CD14-positive monocyte (primary cell): ENCODE results near the gene GMDS. TPM values are rescaled to one million over a fixed set of nuclear protein-coding genes. Genes with fewer than 3 reads are reported as not detected.

Source experiments
- DNase-seq, 3 donors: peaks; one replicate each; pipeline ENCODE4 v3.0.0-alpha.2; 2011 to 2022
- H2AFZ ChIP-seq: 2 replicates; pipeline ENCODE4 v1.6.0; 2012; ENCODE audit warnings: mild to moderate bottlenecking, low read depth, low read length, inconsistent platforms; ENCODE audit not compliant: insufficient read depth, poor library complexity, severe bottlenecking
- H3K27ac ChIP-seq, 2 donors: 1 replicate in 1 of 2; 2 replicates in 1 of 2; pipeline ENCODE4 v1.5.1; 2012 to 2013; ENCODE audit warnings: low read length in 2 of 2, control low read depth in 1 of 2, inconsistent platforms in 1 of 2, low read depth in 1 of 2, mild to moderate bottlenecking in 1 of 2
- H3K27me3 ChIP-seq, 2 donors: one replicate each; pipeline versions ENCODE4 v1.6.0 to v1.6.1; 2011 to 2013; ENCODE audit warnings: low read length in 2 of 2; ENCODE audit not compliant: control insufficient read depth in 2 of 2, insufficient read depth in 2 of 2
- H3K36me3 ChIP-seq, 2 donors: replicated peaks in 1 of 2; 1 replicate in 1 of 2; 2 replicates in 1 of 2; pipeline versions ENCODE4 v1.5.1 to v1.6.1; 2012 to 2013; ENCODE audit warnings: low read length in 2 of 2, control low read depth in 1 of 2, inconsistent platforms in 1 of 2, mild to moderate bottlenecking in 1 of 2; ENCODE audit not compliant: insufficient read depth in 2 of 2, control insufficient read depth in 1 of 2
- H3K4me1 ChIP-seq, 2 donors: 1 replicate in 1 of 2; 2 replicates in 1 of 2; pipeline versions ENCODE4 v1.5.1 to v1.6.1; 2012 to 2013; ENCODE audit warnings: low read length in 2 of 2, control low read depth in 1 of 2, inconsistent platforms in 1 of 2, mild to moderate bottlenecking in 1 of 2, moderate library complexity in 1 of 2; ENCODE audit not compliant: insufficient read depth in 2 of 2, control insufficient read depth in 1 of 2
- H3K4me2 ChIP-seq: replicated peaks from 2 replicates; pipeline ENCODE3; 2012; ENCODE audit warnings: low read length, moderate library complexity, mild to moderate bottlenecking; ENCODE audit not compliant: poor library complexity, severe bottlenecking; ENCODE audit errors: extremely low read depth
- H3K4me3 ChIP-seq, 3 experiments: fragments of 200-600 bp in 1 of 3; sonication (generic) in 1 of 3; replicated peaks in 1 of 3; 1 replicate in 2 of 3; 2 replicates in 1 of 3; pipeline ENCODE4 v1.5.1; 2011 to 2013; ENCODE audit warnings: low read length in 3 of 3, mild to moderate bottlenecking in 3 of 3, control low read depth in 2 of 3, low read depth in 2 of 3, inconsistent platforms in 1 of 3, moderate library complexity in 1 of 3
- H3K79me2 ChIP-seq: 2 replicates; pipeline ENCODE4 v1.6.0; 2012; ENCODE audit warnings: mild to moderate bottlenecking, control low read depth, inconsistent platforms, low read length, moderate library complexity; ENCODE audit not compliant: insufficient read depth
- H3K9ac ChIP-seq: 2 replicates; pipeline ENCODE4 v1.6.0; 2017; ENCODE audit warnings: low read length, mild to moderate bottlenecking; ENCODE audit not compliant: insufficient read depth, poor library complexity, severe bottlenecking
- H3K9me3 ChIP-seq, 2 donors: replicated peaks in 1 of 2; 1 replicate in 1 of 2; 2 replicates in 1 of 2; pipeline versions ENCODE4 v1.5.1 to v1.6.1; 2012 to 2013; ENCODE audit warnings: low read length in 2 of 2, control low read depth in 1 of 2; ENCODE audit not compliant: control insufficient read depth in 1 of 2, insufficient read depth in 1 of 2
- H4K20me1 ChIP-seq: 2 replicates; pipeline ENCODE4 v1.6.0; 2012; ENCODE audit warnings: mild to moderate bottlenecking, low read length, control low read depth, moderate library complexity; ENCODE audit not compliant: insufficient read depth
- H3K27ac Mint-ChIP-seq, 7 donors: one replicate each; pipeline ENCODE4 v1.8.0; 2020; ENCODE audit warnings: mild to moderate bottlenecking in 7 of 7, mixed read lengths in 7 of 7, moderate library complexity in 6 of 7, inconsistent platforms in 2 of 7
- H3K27me3 Mint-ChIP-seq, 3 donors: one replicate each; pipeline ENCODE4 v1.8.0; 2021 to 2022; ENCODE audit warnings: low read depth in 3 of 3, mild to moderate bottlenecking in 3 of 3, mixed read lengths in 3 of 3, moderate library complexity in 3 of 3, inconsistent platforms in 1 of 3
- H3K36me3 Mint-ChIP-seq, 2 donors: one replicate each; pipeline ENCODE4 v1.8.0; 2020; ENCODE audit warnings: mixed read lengths in 2 of 2, inconsistent platforms in 1 of 2, mild to moderate bottlenecking in 1 of 2
- H3K4me1 Mint-ChIP-seq: one replicate; pipeline ENCODE4 v1.8.0; 2020; ENCODE audit warnings: mild to moderate bottlenecking, mixed read lengths
- H3K4me3 Mint-ChIP-seq, 2 donors: one replicate each; pipeline ENCODE4 v1.8.0; 2020; ENCODE audit warnings: mild to moderate bottlenecking in 2 of 2, mixed read lengths in 2 of 2, moderate library complexity in 1 of 2
- H3K9me3 Mint-ChIP-seq, 7 donors: one replicate each; pipeline ENCODE4 v1.8.0; 2020 to 2022; ENCODE audit warnings: mixed read lengths in 7 of 7, mild to moderate bottlenecking in 6 of 7, moderate library complexity in 6 of 7, inconsistent platforms in 2 of 7
- WGBS: methylation state at CpG from one replicate; pipeline ENCODE4 v1.1.5; 2013; ENCODE audit warnings: missing lambda C conversion rate; ENCODE audit not compliant: insufficient coverage; 5-methylcytosine and 5-hydroxymethylcytosine counted together
- intact Hi-C, 2 donors: fragments of 100-400 bp; cut with micrococcal nuclease; formaldehyde crosslinking; loops; one replicate each; pipeline versions ENCODE4 v1.15.0 to v1.15.1; 2023
- polyA plus RNA-seq, 3 donors: library from polyadenylated mRNA; depleted of rRNA in 1 of 3; unstranded in 2 of 3; stranded (reverse) in 1 of 3; fragments of 300-500 nt in 2 of 3; fragments of >200 nt in 1 of 3; fragmentation: Illumina TruSeq in 2 of 3; gene quantifications; 1 replicate in 2 of 3; 2 replicates in 1 of 3; pipeline ENCODE4 v1.2.3, GENCODE V29; 2012 to 2021
- TF ChIP-seq, protein P1 (sequence below): fragments of 200-600 bp; IDR thresholded peaks from one replicate; pipeline ENCODE4 v1.8.0; 2022; ENCODE audit warnings: antibody characterized with exemption, mild to moderate bottlenecking

GMDS gene
- polyA plus RNA-seq, 3 donors, result 10.5 to 19.9 (median 17.6) TPM

DNA sequence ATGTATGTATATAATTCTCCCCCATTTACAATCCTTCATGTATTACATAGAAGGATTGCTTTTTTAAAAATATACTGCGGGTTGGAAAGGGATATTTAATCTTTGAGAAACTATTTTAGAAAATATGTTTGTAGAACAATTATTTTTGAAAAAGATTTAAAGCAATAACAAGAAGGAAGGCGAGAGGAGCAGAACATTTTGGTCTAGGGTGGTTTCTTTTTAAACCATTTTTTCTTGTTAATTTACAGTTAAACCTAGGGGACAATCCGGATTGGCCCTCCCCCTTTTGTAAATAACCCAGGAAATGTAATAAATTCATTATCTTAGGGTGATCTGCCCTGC, 632.1 kb downstream of the GMDS start:
- no peak for DNase-seq
- H3K27me3 ChIP-seq, result peaks cover 68 to 78% of the 10 kb centered on the region in 2 donors
- no peak overlapping the region for H3K4me2 ChIP-seq
- no peaks in the 10 kb centered on the region for H4K20me1 ChIP-seq
- peaks cover 38 to 52% of the 10 kb centered on the region in 2 donors for H3K4me1 ChIP-seq
- no peaks in the 10 kb centered on the region for H3K79me2 ChIP-seq
- H3K36me3 ChIP-seq, result no peaks in the 10 kb centered on the region
- H3K9ac ChIP-seq, result no peak overlapping the region
- no peak overlapping the region for H3K4me3 ChIP-seq
- no CpG with 5 or more reads among the region's 3 CpGs for WGBS
- H3K36me3 Mint-ChIP-seq, result peaks cover 3 to 8% of the 10 kb centered on the region in 2 donors
- H3K9me3 ChIP-seq, result peaks cover 4 to 20% of the 10 kb centered on the region in 2 donors
- peaks cover 72 to 95% (median 75%) of the 10 kb centered on the region in 3 donors for H3K27me3 Mint-ChIP-seq
- TF ChIP-seq, protein P1, sequence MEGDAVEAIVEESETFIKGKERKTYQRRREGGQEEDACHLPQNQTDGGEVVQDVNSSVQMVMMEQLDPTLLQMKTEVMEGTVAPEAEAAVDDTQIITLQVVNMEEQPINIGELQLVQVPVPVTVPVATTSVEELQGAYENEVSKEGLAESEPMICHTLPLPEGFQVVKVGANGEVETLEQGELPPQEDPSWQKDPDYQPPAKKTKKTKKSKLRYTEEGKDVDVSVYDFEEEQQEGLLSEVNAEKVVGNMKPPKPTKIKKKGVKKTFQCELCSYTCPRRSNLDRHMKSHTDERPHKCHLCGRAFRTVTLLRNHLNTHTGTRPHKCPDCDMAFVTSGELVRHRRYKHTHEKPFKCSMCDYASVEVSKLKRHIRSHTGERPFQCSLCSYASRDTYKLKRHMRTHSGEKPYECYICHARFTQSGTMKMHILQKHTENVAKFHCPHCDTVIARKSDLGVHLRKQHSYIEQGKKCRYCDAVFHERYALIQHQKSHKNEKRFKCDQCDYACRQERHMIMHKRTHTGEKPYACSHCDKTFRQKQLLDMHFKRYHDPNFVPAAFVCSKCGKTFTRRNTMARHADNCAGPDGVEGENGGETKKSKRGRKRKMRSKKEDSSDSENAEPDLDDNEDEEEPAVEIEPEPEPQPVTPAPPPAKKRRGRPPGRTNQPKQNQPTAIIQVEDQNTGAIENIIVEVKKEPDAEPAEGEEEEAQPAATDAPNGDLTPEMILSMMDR, result no peak
- H3K9me3 Mint-ChIP-seq, result peaks cover 0 to 31% (median 16%) of the 10 kb centered on the region in 7 donors
- H3K4me1 Mint-ChIP-seq, result peaks cover 27% of the 10 kb centered on the region
- H3K4me3 Mint-ChIP-seq, result peak overlapping the region; percentile 27 to 73
- no peak overlapping the region for H3K27ac Mint-ChIP-seq
- intact Hi-C loops, result loop anchor here in 1 of 2 donors (5.0 to 10.0 kb wide), 2 partner anchors 631 to 834 kb away; partner anchors contain the start of gene GMDS
- no peak overlapping the region for H2AFZ ChIP-seq
- no peak overlapping the region for H3K27ac ChIP-seq

DNA sequence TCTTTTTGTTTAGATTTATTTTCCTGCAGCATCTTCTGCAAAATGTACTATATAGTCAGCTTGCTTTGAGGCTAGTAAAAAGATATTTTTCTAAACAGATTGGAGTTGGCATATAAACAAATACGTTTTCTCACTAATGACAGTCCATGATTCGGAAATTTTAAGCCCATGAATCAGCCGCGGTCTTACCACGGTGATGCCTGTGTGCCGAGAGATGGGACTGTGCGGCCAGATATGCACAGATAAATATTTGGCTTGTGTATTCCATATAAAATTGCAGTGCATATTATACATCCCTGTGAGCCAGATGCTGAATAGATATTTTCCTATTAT, 632.5 kb downstream of the GMDS start:
- TF ChIP-seq, protein P1, result no peak
- no peaks in the 10 kb centered on the region for H4K20me1 ChIP-seq
- peaks cover 31% of the 10 kb centered on the region for H3K4me1 Mint-ChIP-seq
- no CpG with 5 or more reads among the region's 7 CpGs for WGBS
- DNase-seq, result no peak
- H3K27ac ChIP-seq, result no peak overlapping the region
- intact Hi-C loops, result loop anchor here in 1 of 2 donors (5.0 to 10.0 kb wide), 2 partner anchors 632 to 834 kb away; partner anchors contain the start of gene GMDS
- no peak overlapping the region for H3K9ac ChIP-seq
- no peak overlapping the region for H3K4me3 ChIP-seq
- H3K4me3 Mint-ChIP-seq, result peak overlapping the region in 1 of 2 donors; percentile 97
- H3K79me2 ChIP-seq, result no peaks in the 10 kb centered on the region
- H3K36me3 Mint-ChIP-seq, result peaks cover 3 to 8% of the 10 kb centered on the region in 2 donors
- peaks cover 71 to 78% of the 10 kb centered on the region in 2 donors for H3K27me3 ChIP-seq
- peaks cover 4 to 24% of the 10 kb centered on the region in 2 donors for H3K9me3 ChIP-seq
- peaks cover 40 to 56% of the 10 kb centered on the region in 2 donors for H3K4me1 ChIP-seq
- H3K9me3 Mint-ChIP-seq, result peaks cover 0 to 35% (median 19%) of the 10 kb centered on the region in 7 donors
- H2AFZ ChIP-seq, result no peak overlapping the region
- H3K36me3 ChIP-seq, result no peaks in the 10 kb centered on the region
- no peak overlapping the region for H3K27ac Mint-ChIP-seq
- no peak overlapping the region for H3K4me2 ChIP-seq
- H3K27me3 Mint-ChIP-seq, result peaks cover 72 to 95% (median 75%) of the 10 kb centered on the region in 3 donors
